GM12891 (cell line): Measurements from ENCODE around the gene F12.
A peak's percentile ranks its signal among the peaks of the same experiment; 100 is the strongest.

Experiments used
- DNase-seq: peaks from one replicate; pipeline ENCODE4 v3.0.0; 2011; ENCODE audit warnings: low spot score; ENCODE audit not compliant: insufficient read length
- FAIRE-seq: peaks from 2 replicates; lab custom pipeline; 2011; peaks lifted over from hg19 to GRCh38; lab: Jason Lieb, UNC
- PAX5 ChIP-seq: IDR thresholded peaks from 2 replicates; pipeline ENCODE4 v1.6.1; 2011; ENCODE audit warnings: low read length, moderate library complexity, mild to moderate bottlenecking; ENCODE audit not compliant: insufficient read depth, severe bottlenecking
- POLR2A ChIP-seq: IDR thresholded peaks from 2 replicates; pipeline ENCODE4 v1.6.1; 2011; ENCODE audit warnings: low read depth, low read length, control low read depth
- POLR2AphosphoS5 ChIP-seq: IDR thresholded peaks from 2 replicates; pipeline ENCODE4 v1.6.1; 2011; ENCODE audit warnings: low read depth, low read length, control low read depth
- POU2F2 ChIP-seq: IDR thresholded peaks from 2 replicates; pipeline ENCODE4 v1.6.1; 2011; ENCODE audit warnings: low read depth, mild to moderate bottlenecking, control low read depth, low read length, moderate library complexity
- SPI1 ChIP-seq: IDR thresholded peaks from 2 replicates; pipeline ENCODE4 v1.6.1; 2011; ENCODE audit warnings: low read depth, low read length, control low read depth
- TAF1 ChIP-seq: IDR thresholded peaks from 2 replicates; pipeline ENCODE4 v1.6.1; 2011; ENCODE audit warnings: low read depth, low read length, control low read depth

F12 gene

GRCh38 chr5:177405805-177406204 is 3.6 kb downstream of the F12 start:
- DNase-seq: no peak
- peak; percentile 56 for FAIRE-seq

GRCh38 chr5:177405312-177405711 is 4.1 kb downstream of the F12 start:
- DNase-seq (no peak), FAIRE-seq (no peak)
- no peak for TF ChIP-seq SPI1
- TF ChIP-seq TAF1: 0 out of 2 replicates have a peak, but pooled peaks have one; percentile 25

More at GRCh38 chr5:177405805-177406204, 3.6 kb downstream of the F12 start:
- TF ChIP-seq POLR2A: no peak
- no peak for TF ChIP-seq POU2F2
- peak; percentile 63 for TF ChIP-seq SPI1

- no peak for TF ChIP-seq POLR2A
- no peak for TF ChIP-seq TAF1
- TF ChIP-seq PAX5: no peak
- TF ChIP-seq POLR2AphosphoS5: no peak
- TF ChIP-seq SPI1: no peak
- no peak for TF ChIP-seq POU2F2
- DNase-seq: no peak
- FAIRE-seq: peak; percentile 9
These were observed 4.7 kb downstream of the F12 start for GRCh38 chr5:177404641-177405179.

- FAIRE-seq: peak; percentile 100
- DNase-seq: peak; percentile 96
- no peak for TF ChIP-seq TAF1
- TF ChIP-seq POU2F2: 0 out of 2 replicates have a peak, but pooled peaks have one; percentile 37
- peak; percentile 34; the same call in 1 of the 2 replicates for TF ChIP-seq SPI1
- no peak for TF ChIP-seq POLR2A
- TF ChIP-seq POLR2AphosphoS5: no peak
- peak; percentile 12 for TF ChIP-seq PAX5
These were observed 5.3 kb downstream of the F12 start for GRCh38 chr5:177403792-177404640.

- no peak for TF ChIP-seq POU2F2
- no peak for TF ChIP-seq SPI1
- no peak for TF ChIP-seq POLR2A
- TF ChIP-seq TAF1: no peak
- no peak for TF ChIP-seq POLR2AphosphoS5
- no peak for TF ChIP-seq PAX5
- FAIRE-seq (no peak), DNase-seq (peak; percentile 72)
These were observed 6.1 kb downstream of the F12 start for GRCh38 chr5:177403102-177403791.

GRCh38 chr5:177402271-177403043 is 6.9 kb downstream of the F12 start:
- FAIRE-seq (peak; percentile 87), DNase-seq (peak; percentile 67)
- no peak for TF ChIP-seq PAX5
- TF ChIP-seq SPI1: no peak
- no peak for TF ChIP-seq POLR2AphosphoS5

GRCh38 chr5:177399997-177400868 is 9.1 kb downstream of the F12 start, which contains the start of gene PFN3:
PFN3 (minus strand) TSS chr5:177400661; CDS start chr5:177400576, 85 bp downstream.
- TF ChIP-seq POU2F2 (no peak), POLR2AphosphoS5 (no peak), POLR2A (no peak), TAF1 (no peak), PAX5 (no peak), SPI1 (no peak)
- no peak for FAIRE-seq

GRCh38 chr5:177397875-177398390 is 11.4 kb downstream of the F12 start:
- FAIRE-seq (no peak), DNase-seq (no peak)

More at GRCh38 chr5:177399997-177400868, 9.1 kb downstream of the F12 start, which contains the start of gene PFN3:
- DNase-seq: no peak

GRCh38 chr5:177396807-177397206 is 12.6 kb downstream of the F12 start:
- no peak for FAIRE-seq
- TF ChIP-seq POLR2A: no peak
- TF ChIP-seq SPI1: no peak
- no peak for TF ChIP-seq POU2F2
- TF ChIP-seq POLR2AphosphoS5: no peak
- no peak for TF ChIP-seq PAX5
- no peak for TF ChIP-seq TAF1
- DNase-seq: no peak

More at GRCh38 chr5:177397875-177398390, 11.4 kb downstream of the F12 start:
- TF ChIP-seq TAF1: no peak
